Gastrocnemius medialis (tissue), 4 donors: ENCODE data around the gene PRICKLE4.

Experiments used
- POLR2A ChIP-seq, 2 donors: fragments of 450-650 bp; IDR thresholded peaks; one replicate each; pipeline ENCODE4 v1.6.1; 2017; ENCODE audit warnings: antibody characterized with exemption in 2 of 2, mild to moderate bottlenecking in 2 of 2, moderate library complexity in 2 of 2
- TF ChIP-seq, protein P1 (sequence below), 5 experiments: fragments of 450-650 bp in 3 of 5; fragments of 200-600 bp in 2 of 5; sonication (generic) in 2 of 5; IDR thresholded peaks in 4 of 5; conservative IDR thresholded peaks in 1 of 5; 1 replicate in 4 of 5; 2 replicates in 1 of 5; pipeline ENCODE4 v1.5.1; 2016 to 2019; ENCODE audit warnings: antibody characterized with exemption in 5 of 5, mild to moderate bottlenecking in 3 of 5, moderate library complexity in 3 of 5

DNA sequence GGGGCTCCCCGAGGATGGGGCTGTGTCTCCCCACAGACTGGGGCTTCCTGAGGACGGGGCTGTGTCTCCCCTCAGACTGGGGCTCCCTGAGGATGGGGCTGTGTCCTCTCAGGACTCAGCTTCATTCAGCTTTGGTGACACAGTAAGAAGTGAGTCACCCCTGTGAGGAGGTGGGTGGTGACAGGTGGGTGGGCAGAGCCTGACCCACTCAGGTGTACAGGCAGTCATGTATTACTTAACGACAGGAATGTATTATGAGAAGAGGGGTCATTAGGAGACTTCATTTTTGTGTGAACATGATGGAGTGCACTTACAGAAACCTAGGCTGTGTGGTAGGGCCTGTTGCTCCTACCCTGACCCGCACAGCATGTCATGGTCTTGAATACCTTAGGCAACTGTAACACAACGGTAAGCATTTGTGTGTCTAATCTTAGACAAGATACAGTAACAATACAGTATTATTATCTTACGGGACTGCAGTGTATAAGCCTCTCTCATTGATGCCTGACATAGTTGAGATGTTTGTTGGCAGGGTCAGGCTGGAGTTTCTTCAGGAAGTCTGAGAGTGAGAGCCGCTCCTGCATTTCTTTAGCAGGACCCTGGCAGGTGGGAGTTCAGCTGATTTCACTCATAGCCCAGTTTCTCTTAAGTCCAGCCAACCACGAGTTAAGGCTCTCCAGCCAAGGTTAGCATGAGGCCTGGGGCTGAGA lies 22.5 kb upstream of the PRICKLE4 start:
- no peak for TF ChIP-seq POLR2A (IDR thresholded peaks at IDR 0.05)
- TF ChIP-seq, protein P1, sequence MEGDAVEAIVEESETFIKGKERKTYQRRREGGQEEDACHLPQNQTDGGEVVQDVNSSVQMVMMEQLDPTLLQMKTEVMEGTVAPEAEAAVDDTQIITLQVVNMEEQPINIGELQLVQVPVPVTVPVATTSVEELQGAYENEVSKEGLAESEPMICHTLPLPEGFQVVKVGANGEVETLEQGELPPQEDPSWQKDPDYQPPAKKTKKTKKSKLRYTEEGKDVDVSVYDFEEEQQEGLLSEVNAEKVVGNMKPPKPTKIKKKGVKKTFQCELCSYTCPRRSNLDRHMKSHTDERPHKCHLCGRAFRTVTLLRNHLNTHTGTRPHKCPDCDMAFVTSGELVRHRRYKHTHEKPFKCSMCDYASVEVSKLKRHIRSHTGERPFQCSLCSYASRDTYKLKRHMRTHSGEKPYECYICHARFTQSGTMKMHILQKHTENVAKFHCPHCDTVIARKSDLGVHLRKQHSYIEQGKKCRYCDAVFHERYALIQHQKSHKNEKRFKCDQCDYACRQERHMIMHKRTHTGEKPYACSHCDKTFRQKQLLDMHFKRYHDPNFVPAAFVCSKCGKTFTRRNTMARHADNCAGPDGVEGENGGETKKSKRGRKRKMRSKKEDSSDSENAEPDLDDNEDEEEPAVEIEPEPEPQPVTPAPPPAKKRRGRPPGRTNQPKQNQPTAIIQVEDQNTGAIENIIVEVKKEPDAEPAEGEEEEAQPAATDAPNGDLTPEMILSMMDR (IDR thresholded peaks at IDR 0.05 in 4 of 5, conservative IDR thresholded peaks at IDR 0.05 in 1 of 5), result no peak
